Transverse colon (tissue), 3 donors: ENCODE measurements around the gene MAN2A1.

ENCODE experiments used
- EP300 ChIP-seq: sonication (generic); formaldehyde crosslinking; IDR thresholded peaks from one replicate; pipeline ENCODE4 v1.6.1; 2017; ENCODE audit warnings: antibody characterized with exemption, low read depth
- POLR2A ChIP-seq: fragments of 450-650 bp; IDR thresholded peaks from one replicate; pipeline ENCODE4 v1.6.1; 2016; ENCODE audit warnings: antibody characterized with exemption, mild to moderate bottlenecking, moderate library complexity
- TF ChIP-seq, protein P1 (sequence below), 5 experiments: fragments of 200-600 bp in 3 of 5; fragments of 450-650 bp in 2 of 5; sonication (generic) in 3 of 5; IDR thresholded peaks; 1 replicate in 2 of 5; 2 replicates in 3 of 5; pipeline ENCODE4 v1.5.1; 2016 to 2017; ENCODE audit warnings: antibody characterized with exemption in 5 of 5, inconsistent platforms in 3 of 5, mild to moderate bottlenecking in 2 of 5, moderate library complexity in 1 of 5

DNA sequence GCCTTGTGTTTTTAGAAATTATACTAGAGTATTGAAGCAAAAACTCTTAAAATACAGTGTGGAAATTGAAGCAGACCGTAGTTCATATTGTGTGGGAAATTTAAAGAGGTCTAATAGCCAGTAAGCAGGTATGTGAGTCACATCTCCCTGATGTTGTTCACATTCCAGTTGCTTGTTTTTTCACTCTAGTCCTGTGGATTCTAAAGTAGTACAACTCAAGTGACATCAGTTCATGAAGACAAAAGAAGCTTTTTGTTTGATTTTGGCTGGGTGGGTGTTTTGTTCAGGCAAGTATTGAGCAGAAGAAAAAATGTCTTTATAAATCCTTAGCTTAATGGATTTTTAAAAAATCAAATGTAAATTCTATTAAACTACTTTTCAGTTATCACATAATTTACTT lies 216.2 kb downstream of the MAN2A1 start:
- TF ChIP-seq EP300 (no peak), POLR2A (no peak)
- TF ChIP-seq, protein P1, sequence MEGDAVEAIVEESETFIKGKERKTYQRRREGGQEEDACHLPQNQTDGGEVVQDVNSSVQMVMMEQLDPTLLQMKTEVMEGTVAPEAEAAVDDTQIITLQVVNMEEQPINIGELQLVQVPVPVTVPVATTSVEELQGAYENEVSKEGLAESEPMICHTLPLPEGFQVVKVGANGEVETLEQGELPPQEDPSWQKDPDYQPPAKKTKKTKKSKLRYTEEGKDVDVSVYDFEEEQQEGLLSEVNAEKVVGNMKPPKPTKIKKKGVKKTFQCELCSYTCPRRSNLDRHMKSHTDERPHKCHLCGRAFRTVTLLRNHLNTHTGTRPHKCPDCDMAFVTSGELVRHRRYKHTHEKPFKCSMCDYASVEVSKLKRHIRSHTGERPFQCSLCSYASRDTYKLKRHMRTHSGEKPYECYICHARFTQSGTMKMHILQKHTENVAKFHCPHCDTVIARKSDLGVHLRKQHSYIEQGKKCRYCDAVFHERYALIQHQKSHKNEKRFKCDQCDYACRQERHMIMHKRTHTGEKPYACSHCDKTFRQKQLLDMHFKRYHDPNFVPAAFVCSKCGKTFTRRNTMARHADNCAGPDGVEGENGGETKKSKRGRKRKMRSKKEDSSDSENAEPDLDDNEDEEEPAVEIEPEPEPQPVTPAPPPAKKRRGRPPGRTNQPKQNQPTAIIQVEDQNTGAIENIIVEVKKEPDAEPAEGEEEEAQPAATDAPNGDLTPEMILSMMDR (IDR thresholded peaks at IDR 0.05) = no peak
